Body of pancreas (tissue), 4 donors: ENCODE measurements around the gene ARHGEF4. TPM values are rescaled to one million over a fixed set of nuclear protein-coding genes. Genes with fewer than 3 reads are reported as not detected.
A peak's percentile ranks its signal among the peaks of the same experiment; 100 is the strongest.

Experiments
- ATAC-seq: fragments of 150-250 bp; one replicate; pipeline ENCODE4 v1.9.1; 2016
- DNase-seq, 4 donors: peaks; one replicate each; pipeline ENCODE4 v3.0.0-alpha.2; 2019
- H3K27ac ChIP-seq, 4 donors: fragments of 200-600 bp; sonication (generic); 1 replicate in 3 of 4; 2 replicates in 1 of 4; pipeline versions ENCODE4 v1.5.1 to v1.6.1; 2016 to 2019; ENCODE audit warnings: mild to moderate bottlenecking in 1 of 4, mixed read lengths in 1 of 4, moderate library complexity in 1 of 4
- H3K27me3 ChIP-seq, 2 donors: fragments of 200-600 bp; sonication (generic); one replicate each; pipeline ENCODE4 v1.6.0; 2016; ENCODE audit warnings: mild to moderate bottlenecking in 1 of 2
- H3K36me3 ChIP-seq, 2 donors: fragments of 200-600 bp; sonication (generic); replicated peaks in 1 of 2; 2 replicates each; pipeline ENCODE4 v1.5.1; 2016; ENCODE audit warnings: low read depth in 2 of 2; ENCODE audit not compliant: insufficient read depth in 1 of 2
- H3K4me1 ChIP-seq: fragments of 200-600 bp; sonication (generic); one replicate; pipeline ENCODE4 v1.6.0; 2016
- H3K4me3 ChIP-seq, 2 donors: fragments of 200-600 bp; sonication (generic); 1 replicate in 1 of 2; 2 replicates in 1 of 2; pipeline ENCODE4 v1.5.1; 2016 to 2019
- H3K9me3 ChIP-seq, 3 donors: fragments of 200-600 bp; sonication (generic); 1 replicate in 2 of 3; 2 replicates in 1 of 3; pipeline ENCODE4 v1.5.1; 2016
- CTCF ChIP-seq, 7 experiments: fragments of 450-650 bp in 4 of 7; fragments of 200-600 bp in 3 of 7; sonication (generic) in 3 of 7; IDR thresholded peaks; one replicate each; pipeline ENCODE4 v1.5.1; 2016 to 2019; ENCODE audit warnings: antibody characterized with exemption in 7 of 7
- POLR2A ChIP-seq, 3 donors: fragments of 450-650 bp; IDR thresholded peaks; one replicate each; pipeline ENCODE4 v1.6.1; 2016; ENCODE audit warnings: antibody characterized with exemption in 3 of 3, mild to moderate bottlenecking in 2 of 3
- WGBS, 2 donors: methylation state at CpG; one replicate each; pipeline ENCODE4 v1.1.5; 2017; 5-methylcytosine and 5-hydroxymethylcytosine counted together
- intact Hi-C: fragments of 100-400 bp; cut with DNase I; formaldehyde crosslinking; loops from one replicate; pipeline ENCODE4 v1.15.1; 2023
- total RNA-seq, 2 donors: library from RNA; depleted of rRNA; stranded (reverse); fragments of >200 nt; gene quantifications; one replicate each; pipeline ENCODE4 v1.1.0, GENCODE V29; 2016

The ARHGEF4 gene
- total RNA-seq, 2 donors from 2014 or later = 28.8 to 39.9 TPM

- TF ChIP-seq POLR2A (IDR thresholded peaks at IDR 0.05) = no peak
- no peak for TF ChIP-seq CTCF (IDR thresholded peaks at IDR 0.05)
- Histone ChIP-seq H3K27ac (no peak overlapping the region), H3K4me3 (no peak overlapping the region), H3K27me3 (no peaks in the 10 kb centered on the region), H3K4me1 (no peaks in the 10 kb centered on the region), H3K36me3 (no peaks in the 10 kb centered on the region), H3K9me3 (no peaks in the 10 kb centered on the region)
- DNase-seq = no peak
- WGBS, 2 donors = 76 to 81% methylated on average over 6 to 7 of the region's 7 CpGs
- ATAC-seq = no peak
- intact Hi-C loops = no loop called here
These were observed 34.1 kb downstream of the ARHGEF4 start for GRCh38 chr2:130870779-130871178.

- TF ChIP-seq POLR2A (IDR thresholded peaks at IDR 0.05) (no peak), CTCF (IDR thresholded peaks at IDR 0.05) (no peak)
- Histone ChIP-seq H3K27me3 (no peaks in the 10 kb centered on the region), H3K27ac (no peak overlapping the region), H3K4me1 (no peaks in the 10 kb centered on the region), H3K36me3 (no peaks in the 10 kb centered on the region), H3K4me3 (no peak overlapping the region), H3K9me3 (no peaks in the 10 kb centered on the region)
- WGBS, 2 donors = 79 to 81% methylated on average over 18 to 20 of the region's 20 CpGs
- DNase-seq = peak in 1 of 4 donors; percentile 8
- ATAC-seq = no peak
- intact Hi-C loops = no loop called here
These were observed 35.4 kb downstream of the ARHGEF4 start for GRCh38 chr2:130871843-130872740.

- DNase-seq = peak in 1 of 4 donors; percentile 8
- Histone ChIP-seq H3K9me3 (no peaks in the 10 kb centered on the region), H3K27ac (no peak overlapping the region), H3K36me3 (no peaks in the 10 kb centered on the region), H3K27me3 (no peaks in the 10 kb centered on the region), H3K4me3 (no peak overlapping the region), H3K4me1 (no peaks in the 10 kb centered on the region)
- no peak for ATAC-seq
- TF ChIP-seq CTCF (IDR thresholded peaks at IDR 0.05) (no peak), POLR2A (IDR thresholded peaks at IDR 0.05) (no peak)
- WGBS, 2 donors = 82 to 100% methylated on average over 1 to 4 of the region's 6 CpGs
- intact Hi-C loops = no loop called here
These were observed 36.0 kb downstream of the ARHGEF4 start for GRCh38 chr2:130872741-130873125.

- Histone ChIP-seq H3K27ac (no peak overlapping the region), H3K36me3 (no peaks in the 10 kb centered on the region), H3K4me3 (no peak overlapping the region), H3K9me3 (no peaks in the 10 kb centered on the region), H3K4me1 (no peaks in the 10 kb centered on the region), H3K27me3 (no peaks in the 10 kb centered on the region)
- DNase-seq (peak; percentile 74 to 83 (median 77)), ATAC-seq (peak; percentile 79)
- no peak for TF ChIP-seq POLR2A (IDR thresholded peaks at IDR 0.05)
- peak; percentile 34 to 76 (median 64) for TF ChIP-seq CTCF (IDR thresholded peaks at IDR 0.05)
- WGBS, 2 donors = 37 to 49% methylated on average over 8 to 9 of the region's 9 CpGs
- intact Hi-C loops = no loop called here
These were observed 37.1 kb downstream of the ARHGEF4 start for GRCh38 chr2:130873700-130874346.
